NCI-H2029 treated with DMSO at 0.1 percent for 48 hours (cell line): ENCODE measurements around the gene NPHP4.
"Not testable (repeated sequence)": the region's sequence is repeated elsewhere in the genome, so short reads cannot be mapped to it uniquely, and the experiment has no call there.

Source experiments
- DNase-seq: peaks from one replicate; lab custom pipeline; 2025; lab: John Stamatoyannopoulos, UW

Gene NPHP4

GRCh38 chr1:5855196-5855897 is 136.9 kb downstream of the NPHP4 start:
- no peak for DNase-seq

GRCh38 chr1:5854754-5855153 is 137.5 kb downstream of the NPHP4 start:
- DNase-seq, result no peak

- not testable (repeated sequence) for DNase-seq
Observed at GRCh38 chr1:5853858-5854257, 138.4 kb downstream of the NPHP4 start.

GRCh38 chr1:5850503-5850902 is 141.7 kb downstream of the NPHP4 start:
- DNase-seq, result no peak

GRCh38 chr1:5849550-5849949 is 142.7 kb downstream of the NPHP4 start:
- DNase-seq, result no peak

- DNase-seq, result no peak
Observed at GRCh38 chr1:5847013-5847659, 145.1 kb downstream of the NPHP4 start.

GRCh38 chr1:5845376-5845775 is 146.8 kb downstream of the NPHP4 start:
- no peak for DNase-seq

GRCh38 chr1:5844442-5844841 is 147.8 kb downstream of the NPHP4 start:
- no peak for DNase-seq

GRCh38 chr1:5843521-5844096 is 148.6 kb downstream of the NPHP4 start:
- no peak for DNase-seq

- no peak for DNase-seq
Observed at GRCh38 chr1:5842679-5843078, 149.5 kb downstream of the NPHP4 start.

- no peak for DNase-seq
Observed at GRCh38 chr1:5840551-5841001, 151.6 kb downstream of the NPHP4 start.

GRCh38 chr1:5839881-5840550 is 152.2 kb downstream of the NPHP4 start:
- no peak for DNase-seq

- DNase-seq, result no peak
Observed at GRCh38 chr1:5839161-5839880, 152.9 kb downstream of the NPHP4 start.

- DNase-seq, result no peak
Observed at GRCh38 chr1:5837976-5838653, 154.1 kb downstream of the NPHP4 start.

GRCh38 chr1:5836776-5837440 is 155.3 kb downstream of the NPHP4 start:
- no peak for DNase-seq

GRCh38 chr1:5835179-5835562 is 157.1 kb downstream of the NPHP4 start:
- DNase-seq, result no peak

GRCh38 chr1:5834477-5835178 is 157.6 kb downstream of the NPHP4 start:
- no peak for DNase-seq

- no peak for DNase-seq
Observed at GRCh38 chr1:5833911-5834310, 158.3 kb downstream of the NPHP4 start.

GRCh38 chr1:5832916-5833895 is 159.0 kb downstream of the NPHP4 start:
- DNase-seq, result no peak
